HS-27A (cell line): ENCODE data around the gene CA5B.
A peak's percentile ranks its signal among the peaks of the same experiment; 100 is the strongest.
"Not testable (repeated sequence)": the region's sequence is repeated elsewhere in the genome, so short reads cannot be mapped to it uniquely, and the experiment has no call there.

Source experiments
- DNase-seq: peaks from one replicate; pipeline ENCODE4 v3.0.0-alpha.2; 2012; ENCODE audit warnings: low read depth, missing footprints

Gene CA5B

GRCh38 chrX:15737959-15738902 is at the start of gene CA5B:
CA5B (plus strand) TSS chrX:15738270; CDS start chrX:15750024, 11,754 bp downstream.
- DNase-seq: peak; percentile 64

DNA sequence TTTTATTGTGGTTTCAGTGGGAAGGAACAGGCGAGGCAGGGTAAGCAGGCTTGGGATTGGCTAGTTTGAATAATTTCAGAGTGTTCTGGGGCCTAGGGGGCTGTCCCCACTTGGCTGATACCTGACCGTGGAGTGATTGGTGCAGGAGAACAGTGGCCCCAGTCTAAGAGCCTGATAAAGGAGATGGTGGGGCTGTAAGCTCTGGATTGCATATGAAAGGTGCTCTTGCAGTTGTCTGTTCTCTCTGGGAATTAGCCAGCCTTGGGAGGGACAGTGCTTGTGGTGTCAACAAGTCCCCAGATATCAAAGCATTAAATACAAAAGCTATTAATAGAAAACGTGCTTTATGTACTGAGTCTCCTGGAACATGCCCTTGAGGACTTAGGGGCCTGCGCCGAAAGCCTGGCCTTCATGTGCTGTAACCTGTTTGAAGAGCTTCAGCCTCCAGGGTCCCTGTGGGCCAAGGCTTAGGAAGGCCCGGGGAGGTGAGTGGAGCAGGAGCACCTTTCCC is 43.1 kb upstream of the CA5B start:
- DNase-seq: no peak

GRCh38 chrX:15696516-15696915 is 41.6 kb upstream of the CA5B start:
- no peak for DNase-seq

DNA sequence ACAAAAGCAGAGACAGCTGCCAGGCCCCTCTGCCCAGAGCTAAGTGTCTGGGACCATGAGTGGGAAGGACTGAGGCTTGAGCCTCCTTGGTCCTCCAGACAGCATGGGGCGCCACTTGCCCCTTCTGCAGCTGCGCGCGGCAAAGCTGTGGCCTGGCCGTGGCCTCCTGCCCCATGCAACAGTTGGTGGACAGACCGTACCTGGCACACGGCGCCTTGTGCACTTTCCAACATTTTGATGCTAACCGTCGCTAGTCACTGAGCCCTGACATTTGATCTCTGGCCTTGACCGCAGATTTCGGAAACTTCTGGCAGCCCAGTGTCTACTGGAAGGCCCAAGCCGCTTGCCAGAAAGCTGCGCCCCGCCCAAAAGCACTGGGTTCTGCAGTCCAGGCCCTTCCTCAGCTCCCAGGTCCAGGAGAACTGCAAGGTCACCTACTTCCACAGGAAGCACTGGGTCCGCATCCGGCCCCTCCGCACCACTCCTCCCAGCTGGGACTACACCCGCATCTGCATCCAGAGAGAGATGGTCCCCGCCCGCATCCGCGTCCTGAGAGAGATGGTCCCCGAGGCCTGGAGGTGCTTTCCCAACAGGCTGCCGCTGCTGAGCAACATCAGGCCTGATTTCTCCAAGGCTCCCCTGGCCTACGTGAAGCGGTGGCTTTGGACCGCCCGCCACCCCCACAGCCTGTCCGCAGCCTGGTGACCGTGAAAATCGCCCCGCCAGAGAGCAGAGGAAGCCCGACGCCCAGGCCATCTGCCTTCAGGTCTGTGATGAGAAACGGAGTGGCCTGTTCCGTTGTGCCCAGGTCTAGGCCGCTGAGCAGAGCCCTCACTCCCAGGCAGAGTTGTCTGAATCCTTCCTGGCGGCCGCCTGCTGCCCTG is 35.3 kb upstream of the CA5B start:
- no peak for DNase-seq

DNA sequence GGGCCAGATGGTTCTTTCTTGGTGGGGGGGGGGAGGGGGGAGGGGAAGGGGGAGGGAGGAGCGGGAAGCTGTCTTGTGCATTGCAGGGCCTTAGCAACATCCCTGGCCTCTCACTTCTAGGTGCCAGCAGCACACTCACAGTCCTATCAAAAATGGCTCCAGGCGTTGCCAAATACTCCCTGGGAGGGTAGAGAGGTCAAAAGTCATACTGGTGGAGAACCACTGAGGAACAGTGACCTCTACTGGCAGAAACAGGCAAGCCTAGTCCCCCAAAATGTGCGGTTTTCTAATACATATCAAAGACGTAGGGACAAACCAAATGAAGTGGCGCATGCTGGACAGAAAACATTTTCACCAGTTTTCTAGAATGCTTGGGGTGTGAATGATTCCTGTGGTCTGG is 34.3 kb upstream of the CA5B start:
- not testable (repeated sequence) for DNase-seq

- not testable (repeated sequence) for DNase-seq
Observed at GRCh38 chrX:15704273-15704672, 33.8 kb upstream of the CA5B start.

DNA sequence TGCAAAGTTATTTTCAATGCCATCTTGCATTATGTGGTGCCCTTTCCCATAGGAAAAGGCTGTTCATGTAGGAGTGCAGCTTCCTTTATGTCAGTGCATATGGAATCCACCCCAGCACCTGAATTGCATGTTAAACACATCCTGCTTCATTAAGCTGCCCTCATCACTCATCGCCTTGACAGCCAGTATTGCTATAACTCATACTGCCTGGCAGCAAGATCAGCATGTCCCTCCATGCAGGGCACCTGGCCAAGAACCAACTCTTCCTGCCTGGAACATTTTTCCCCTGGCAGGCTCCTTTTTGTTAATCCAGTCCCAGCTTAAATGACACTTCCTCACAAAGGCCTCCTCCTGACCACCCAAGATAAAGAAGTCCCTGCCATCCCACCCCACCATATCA is 23.5 kb upstream of the CA5B start:
- DNase-seq: no peak

- DNase-seq: no peak
Observed at GRCh38 chrX:15718283-15718970, 19.6 kb upstream of the CA5B start.

- DNase-seq: no peak
Observed at GRCh38 chrX:15719324-15719968, 18.6 kb upstream of the CA5B start.

DNA sequence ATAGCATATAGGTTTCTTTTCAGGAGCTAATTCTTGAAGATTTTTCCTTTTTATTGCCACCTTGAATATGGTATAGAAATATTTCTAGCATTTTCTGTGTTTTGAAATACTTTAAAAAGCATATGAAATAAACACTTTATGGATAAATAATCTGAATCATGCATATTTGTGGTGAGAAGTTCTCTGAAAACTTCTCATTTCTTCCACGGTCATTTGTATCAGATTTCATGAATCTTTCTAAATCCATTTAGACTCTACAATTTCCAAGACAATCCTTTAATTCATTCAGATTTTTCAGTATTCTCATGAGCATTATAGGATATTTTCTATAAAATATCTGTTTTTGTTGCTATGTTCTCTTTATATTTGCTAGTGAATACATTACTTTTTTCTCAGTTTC is 16.2 kb upstream of the CA5B start:
- no peak for DNase-seq

- no peak for DNase-seq
Observed at GRCh38 chrX:15723887-15724517, 14.1 kb upstream of the CA5B start.

GRCh38 chrX:15724911-15725310 is 13.2 kb upstream of the CA5B start:
- no peak for DNase-seq

- not testable (repeated sequence) for DNase-seq
Observed at GRCh38 chrX:15731368-15731767, 6.7 kb upstream of the CA5B start.

- no peak for DNase-seq
Observed at GRCh38 chrX:15737190-15737958, 696 bp upstream of the CA5B start.

GRCh38 chrX:15739886-15740285 is 1.8 kb downstream of the CA5B start:
- no peak for DNase-seq

- DNase-seq: no peak
Observed at GRCh38 chrX:15744181-15744867, 6.3 kb downstream of the CA5B start.

- DNase-seq: no peak
Observed at GRCh38 chrX:15745179-15745578, 7.1 kb downstream of the CA5B start.

GRCh38 chrX:15746651-15747050 is 8.6 kb downstream of the CA5B start:
- not testable (repeated sequence) for DNase-seq

- DNase-seq: no peak
Observed at GRCh38 chrX:15747626-15748173, 9.6 kb downstream of the CA5B start.
